ENCODE data around the gene PARP11.

The PARP11 gene

GRCh38 chr12:3815094-3815766 lies 58.0 kb downstream of the PARP11 start:
- H3K9me3 ChIP-seq (ENCODE audit: control insufficient read depth, insufficient read depth, low read length), result no peaks in the 10 kb centered on the region
- no peak overlapping the region for H3K9ac ChIP-seq (ENCODE audit: low read depth, low read length)
- no peaks in the 10 kb centered on the region for H3K27me3 ChIP-seq (ENCODE audit: control insufficient read depth, insufficient read depth, low read length)
- H3K36me3 ChIP-seq (ENCODE audit: control insufficient read depth, insufficient read depth, low read length), result no peaks in the 10 kb centered on the region
- H3K4me3 ChIP-seq (ENCODE audit: low read depth, low read length), result no peak overlapping the region
- peaks cover 2% of the 10 kb centered on the region for H3K4me1 ChIP-seq (ENCODE audit: control insufficient read depth, insufficient read depth, low read length)

- H3K4me3 ChIP-seq (ENCODE audit: low read depth, low read length), result no peak overlapping the region
- H3K9ac ChIP-seq (ENCODE audit: low read depth, low read length), result no peak overlapping the region
- no peaks in the 10 kb centered on the region for H3K27me3 ChIP-seq (ENCODE audit: control insufficient read depth, insufficient read depth, low read length)
- H3K4me1 ChIP-seq (ENCODE audit: control insufficient read depth, insufficient read depth, low read length), result peaks cover 2% of the 10 kb centered on the region
- H3K36me3 ChIP-seq (ENCODE audit: control insufficient read depth, insufficient read depth, low read length), result no peaks in the 10 kb centered on the region
- no peaks in the 10 kb centered on the region for H3K9me3 ChIP-seq (ENCODE audit: control insufficient read depth, insufficient read depth, low read length)
Measured at GRCh38 chr12:3810540-3810939, 62.7 kb downstream of the PARP11 start.

GRCh38 chr12:3810016-3810370 lies 63.2 kb downstream of the PARP11 start:
- H3K9ac ChIP-seq (ENCODE audit: low read depth, low read length), result no peak overlapping the region
- no peaks in the 10 kb centered on the region for H3K36me3 ChIP-seq (ENCODE audit: control insufficient read depth, insufficient read depth, low read length)
- H3K9me3 ChIP-seq (ENCODE audit: control insufficient read depth, insufficient read depth, low read length), result no peaks in the 10 kb centered on the region
- no peaks in the 10 kb centered on the region for H3K27me3 ChIP-seq (ENCODE audit: control insufficient read depth, insufficient read depth, low read length)
- no peaks in the 10 kb centered on the region for H3K4me1 ChIP-seq (ENCODE audit: control insufficient read depth, insufficient read depth, low read length)
- no peak overlapping the region for H3K4me3 ChIP-seq (ENCODE audit: low read depth, low read length)

- H3K36me3 ChIP-seq (ENCODE audit: control insufficient read depth, insufficient read depth, low read length), result no peaks in the 10 kb centered on the region
- H3K4me1 ChIP-seq (ENCODE audit: control insufficient read depth, insufficient read depth, low read length), result no peaks in the 10 kb centered on the region
- no peak overlapping the region for H3K4me3 ChIP-seq (ENCODE audit: low read depth, low read length)
- no peak overlapping the region for H3K9ac ChIP-seq (ENCODE audit: low read depth, low read length)
- H3K27me3 ChIP-seq (ENCODE audit: control insufficient read depth, insufficient read depth, low read length), result no peaks in the 10 kb centered on the region
- H3K9me3 ChIP-seq (ENCODE audit: control insufficient read depth, insufficient read depth, low read length), result no peaks in the 10 kb centered on the region
Measured at GRCh38 chr12:3809357-3810015, 63.7 kb downstream of the PARP11 start.

- Histone ChIP-seq H3K4me3 (ENCODE audit: low read depth, low read length) (no peak overlapping the region), H3K36me3 (ENCODE audit: control insufficient read depth, insufficient read depth, low read length) (no peaks in the 10 kb centered on the region), H3K4me1 (ENCODE audit: control insufficient read depth, insufficient read depth, low read length) (no peaks in the 10 kb centered on the region), H3K27me3 (ENCODE audit: control insufficient read depth, insufficient read depth, low read length) (no peaks in the 10 kb centered on the region), H3K9ac (ENCODE audit: low read depth, low read length) (no peak overlapping the region), H3K9me3 (ENCODE audit: control insufficient read depth, insufficient read depth, low read length) (no peaks in the 10 kb centered on the region)
Measured at GRCh38 chr12:3805077-3805476, 68.1 kb downstream of the PARP11 start.

GRCh38 chr12:3803865-3804472 lies 69.2 kb downstream of the PARP11 start:
- no peaks in the 10 kb centered on the region for H3K36me3 ChIP-seq (ENCODE audit: control insufficient read depth, insufficient read depth, low read length)
- H3K9me3 ChIP-seq (ENCODE audit: control insufficient read depth, insufficient read depth, low read length), result no peaks in the 10 kb centered on the region
- no peak overlapping the region for H3K9ac ChIP-seq (ENCODE audit: low read depth, low read length)
- no peaks in the 10 kb centered on the region for H3K27me3 ChIP-seq (ENCODE audit: control insufficient read depth, insufficient read depth, low read length)
- H3K4me3 ChIP-seq (ENCODE audit: low read depth, low read length), result no peak overlapping the region
- no peaks in the 10 kb centered on the region for H3K4me1 ChIP-seq (ENCODE audit: control insufficient read depth, insufficient read depth, low read length)

GRCh38 chr12:3802721-3803120 lies 70.5 kb downstream of the PARP11 start:
- H3K9ac ChIP-seq (ENCODE audit: low read depth, low read length), result no peak overlapping the region
- no peak overlapping the region for H3K4me3 ChIP-seq (ENCODE audit: low read depth, low read length)
- H3K9me3 ChIP-seq (ENCODE audit: control insufficient read depth, insufficient read depth, low read length), result no peaks in the 10 kb centered on the region
- H3K36me3 ChIP-seq (ENCODE audit: control insufficient read depth, insufficient read depth, low read length), result no peaks in the 10 kb centered on the region
- no peaks in the 10 kb centered on the region for H3K27me3 ChIP-seq (ENCODE audit: control insufficient read depth, insufficient read depth, low read length)
- H3K4me1 ChIP-seq (ENCODE audit: control insufficient read depth, insufficient read depth, low read length), result peaks cover 2% of the 10 kb centered on the region

- H3K27me3 ChIP-seq (ENCODE audit: control insufficient read depth, insufficient read depth, low read length), result no peaks in the 10 kb centered on the region
- H3K4me3 ChIP-seq (ENCODE audit: low read depth, low read length), result no peak overlapping the region
- H3K36me3 ChIP-seq (ENCODE audit: control insufficient read depth, insufficient read depth, low read length), result no peaks in the 10 kb centered on the region
- no peak overlapping the region for H3K9ac ChIP-seq (ENCODE audit: low read depth, low read length)
- H3K4me1 ChIP-seq (ENCODE audit: control insufficient read depth, insufficient read depth, low read length), result peaks cover 8% of the 10 kb centered on the region
- no peaks in the 10 kb centered on the region for H3K9me3 ChIP-seq (ENCODE audit: control insufficient read depth, insufficient read depth, low read length)
Measured at GRCh38 chr12:3797531-3798048, 75.6 kb downstream of the PARP11 start.

GRCh38 chr12:3795492-3796133 lies 77.6 kb downstream of the PARP11 start:
- no peaks in the 10 kb centered on the region for H3K27me3 ChIP-seq (ENCODE audit: control insufficient read depth, insufficient read depth, low read length)

GRCh38 chr12:3795066-3795465 lies 78.1 kb downstream of the PARP11 start:
- Histone ChIP-seq H3K4me3 (ENCODE audit: low read depth, low read length) (no peak overlapping the region), H3K9ac (ENCODE audit: low read depth, low read length) (no peak overlapping the region), H3K36me3 (ENCODE audit: control insufficient read depth, insufficient read depth, low read length) (no peaks in the 10 kb centered on the region), H3K9me3 (ENCODE audit: control insufficient read depth, insufficient read depth, low read length) (no peaks in the 10 kb centered on the region), H3K27me3 (ENCODE audit: control insufficient read depth, insufficient read depth, low read length) (no peaks in the 10 kb centered on the region), H3K4me1 (ENCODE audit: control insufficient read depth, insufficient read depth, low read length) (peaks cover 8% of the 10 kb centered on the region)

More at GRCh38 chr12:3795492-3796133, 77.6 kb downstream of the PARP11 start:
- H3K36me3 ChIP-seq (ENCODE audit: control insufficient read depth, insufficient read depth, low read length), result no peaks in the 10 kb centered on the region
- no peaks in the 10 kb centered on the region for H3K9me3 ChIP-seq (ENCODE audit: control insufficient read depth, insufficient read depth, low read length)
- H3K9ac ChIP-seq (ENCODE audit: low read depth, low read length), result no peak overlapping the region
- no peak overlapping the region for H3K4me3 ChIP-seq (ENCODE audit: low read depth, low read length)
- H3K4me1 ChIP-seq (ENCODE audit: control insufficient read depth, insufficient read depth, low read length), result peaks cover 8% of the 10 kb centered on the region

GRCh38 chr12:3792623-3793288 lies 80.4 kb downstream of the PARP11 start:
- H3K9me3 ChIP-seq (ENCODE audit: control insufficient read depth, insufficient read depth, low read length), result no peaks in the 10 kb centered on the region
- no peaks in the 10 kb centered on the region for H3K36me3 ChIP-seq (ENCODE audit: control insufficient read depth, insufficient read depth, low read length)
- H3K27me3 ChIP-seq (ENCODE audit: control insufficient read depth, insufficient read depth, low read length), result no peaks in the 10 kb centered on the region
- no peak overlapping the region for H3K4me3 ChIP-seq (ENCODE audit: low read depth, low read length)
- peaks cover 6% of the 10 kb centered on the region for H3K4me1 ChIP-seq (ENCODE audit: control insufficient read depth, insufficient read depth, low read length)
- no peak overlapping the region for H3K9ac ChIP-seq (ENCODE audit: low read depth, low read length)

All from iPS-15b (cell line).